HL-60 (cell line): ENCODE measurements around the gene CDRT15.

Source experiments
- CTCF ChIP-seq: IDR thresholded peaks from one replicate; pipeline ENCODE4 v1.5.1; 2011; ENCODE audit warnings: low read length, control low read depth, inconsistent platforms; ENCODE audit not compliant: insufficient read depth
- POLR2AphosphoS5 ChIP-seq: IDR thresholded peaks from 2 replicates; pipeline ENCODE4 v1.6.1; 2012; ENCODE audit warnings: low read depth

- no peak for TF ChIP-seq CTCF
- TF ChIP-seq POLR2AphosphoS5: no peak
Observed at GRCh38 chr17:14212401-14212800, 24.3 kb downstream of the CDRT15 start.
